ENCODE measurements around the gene FOXO4. TPM values are rescaled to one million over a fixed set of nuclear protein-coding genes. Genes with fewer than 3 reads are reported as not detected.

The FOXO4 gene
- total RNA-seq, 1 experiment from 2014 or later: 14.7 TPM

DNA sequence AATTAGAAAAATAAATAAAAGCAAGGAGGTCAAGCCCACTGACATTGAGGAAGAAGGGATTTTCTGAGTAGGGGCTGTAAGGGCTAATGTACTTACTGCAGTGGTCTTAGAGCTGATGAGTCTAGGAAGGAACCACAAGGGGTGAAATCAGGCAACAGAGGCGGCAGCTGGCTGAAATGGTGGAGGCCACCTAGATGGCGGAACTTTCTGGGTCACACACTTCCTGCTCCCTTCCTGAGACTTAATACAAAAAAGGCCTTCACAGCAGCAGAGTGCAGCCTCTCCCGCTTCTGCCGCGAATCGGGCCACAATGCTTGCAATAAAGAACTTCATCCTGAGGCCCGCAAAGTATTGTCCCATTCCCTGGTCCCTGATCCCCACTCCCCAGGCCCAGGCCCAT lies 42.9 kb upstream of the FOXO4 start:
- POLR2A ChIA-PET: no interaction called here
- no peak overlapping the region for H3K9ac ChIP-seq (ENCODE audit: low read length)
- H3K4me1 ChIP-seq (ENCODE audit: control insufficient read depth in 1 of 2, insufficient read depth in 2 of 2, low read length in 2 of 2): no peaks in the 10 kb centered on the region
- DNase-seq (ENCODE audit: low read depth, low spot score) (no peak), ATAC-seq (no peak)
- CTCF ChIA-PET: no interaction called here
- no peak for TF ChIP-seq ELF1 (IDR thresholded peaks at IDR 0.05; ENCODE audit: borderline replicate concordance, low read depth)
- TF ChIP-seq POLR2AphosphoS5 (IDR thresholded peaks at IDR 0.05; ENCODE audit: low read depth, low read length): no peak
- TF ChIP-seq EGR1 (IDR thresholded peaks at IDR 0.05; ENCODE audit: low read depth): no peak
- no peak for TF ChIP-seq JUND (IDR thresholded peaks at IDR 0.05)
- TF ChIP-seq CEBPB (IDR thresholded peaks at IDR 0.05; ENCODE audit: low read depth): no peak
- TF ChIP-seq FOSL1 (IDR thresholded peaks at IDR 0.05; ENCODE audit: low read depth): no peak
- TF ChIP-seq SP1 (IDR thresholded peaks at IDR 0.05; ENCODE audit: low read depth): no peak
- TF ChIP-seq, protein P1, sequence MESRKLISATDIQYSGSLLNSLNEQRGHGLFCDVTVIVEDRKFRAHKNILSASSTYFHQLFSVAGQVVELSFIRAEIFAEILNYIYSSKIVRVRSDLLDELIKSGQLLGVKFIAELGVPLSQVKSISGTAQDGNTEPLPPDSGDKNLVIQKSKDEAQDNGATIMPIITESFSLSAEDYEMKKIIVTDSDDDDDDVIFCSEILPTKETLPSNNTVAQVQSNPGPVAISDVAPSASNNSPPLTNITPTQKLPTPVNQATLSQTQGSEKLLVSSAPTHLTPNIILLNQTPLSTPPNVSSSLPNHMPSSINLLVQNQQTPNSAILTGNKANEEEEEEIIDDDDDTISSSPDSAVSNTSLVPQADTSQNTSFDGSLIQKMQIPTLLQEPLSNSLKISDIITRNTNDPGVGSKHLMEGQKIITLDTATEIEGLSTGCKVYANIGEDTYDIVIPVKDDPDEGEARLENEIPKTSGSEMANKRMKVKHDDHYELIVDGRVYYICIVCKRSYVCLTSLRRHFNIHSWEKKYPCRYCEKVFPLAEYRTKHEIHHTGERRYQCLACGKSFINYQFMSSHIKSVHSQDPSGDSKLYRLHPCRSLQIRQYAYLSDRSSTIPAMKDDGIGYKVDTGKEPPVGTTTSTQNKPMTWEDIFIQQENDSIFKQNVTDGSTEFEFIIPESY (IDR thresholded peaks at IDR 0.05; ENCODE audit: extremely low read depth, insufficient replicate concordance, low read length): no peak
- no peaks in the 10 kb centered on the region; the same call in 1 of the 2 replicates for H4K20me1 ChIP-seq (ENCODE audit: insufficient read depth)
- no TSS peak for BruUV-seq (replicated peaks)
- H3K4me3 ChIP-seq (replicated peaks in 1 of 2; ENCODE audit: low read depth in 1 of 2, low read length in 2 of 2): no peak overlapping the region
- H3K9me2 ChIP-seq (ENCODE audit: insufficient read depth): no peaks in the 10 kb centered on the region
- no peaks in the 10 kb centered on the region for H3K79me2 ChIP-seq (ENCODE audit: insufficient read depth, low read length)
- H3K27ac ChIP-seq (ENCODE audit: low read depth, low read length): no peak overlapping the region
- no peaks in the 10 kb centered on the region for H3K27me3 ChIP-seq (ENCODE audit: insufficient read depth, low read length)
- H2AFZ ChIP-seq (ENCODE audit: low read depth, low read length, poor library complexity, severe bottlenecking): no peak overlapping the region
- intact Hi-C loops (cut with micrococcal nuclease): no loop called here
- H3K36me3 ChIP-seq (ENCODE audit: control insufficient read depth in 1 of 2, insufficient read depth in 2 of 2, low read length in 2 of 2): no peaks in the 10 kb centered on the region; a peak in 1 of 4 replicates
- RAD21 ChIA-PET (ENCODE audit: low non-redundant PET in 1 of 2, low total read pairs in 2 of 2, uncharacterized antibody in 2 of 2, unreplicated experiment in 2 of 2): no interaction called here
- H3K9me3 ChIP-seq (ENCODE audit: control insufficient read depth in 1 of 2, insufficient read depth in 1 of 2, low read depth in 1 of 2, low read length in 2 of 2): no peaks in the 10 kb centered on the region
- no peak overlapping the region for H3K4me2 ChIP-seq (ENCODE audit: low read length)

DNA sequence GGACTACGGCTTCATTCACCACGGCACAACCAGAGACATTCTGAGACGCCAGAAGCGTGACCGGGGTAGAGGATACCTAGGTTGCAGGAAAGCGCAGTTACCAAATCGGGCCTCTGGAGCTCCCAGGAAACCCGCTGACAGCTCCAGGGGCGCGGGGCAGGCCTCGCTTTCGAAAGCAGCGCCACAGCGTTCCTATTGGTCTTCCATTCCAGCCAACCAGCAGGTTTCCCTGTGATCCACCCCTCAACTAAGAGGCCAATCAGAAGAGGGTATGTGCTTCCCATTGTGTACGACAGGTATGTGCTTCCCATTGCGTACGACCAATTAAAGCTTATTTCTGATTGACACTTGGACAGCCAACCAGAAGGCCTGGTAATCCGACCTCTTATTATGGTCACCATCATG lies 42.4 kb upstream of the FOXO4 start:
- RAD21 ChIA-PET (ENCODE audit: low non-redundant PET in 1 of 2, low total read pairs in 2 of 2, uncharacterized antibody in 2 of 2, unreplicated experiment in 2 of 2): no interaction called here
- BruUV-seq (replicated peaks): no TSS peak
- POLR2A ChIA-PET: no interaction called here
- ATAC-seq: no peak
- DNase-seq (ENCODE audit: low read depth, low spot score): no peak
- intact Hi-C loops (cut with micrococcal nuclease): no loop called here
- Histone ChIP-seq H3K9ac (ENCODE audit: low read length) (no peak overlapping the region), H3K9me2 (ENCODE audit: insufficient read depth) (no peaks in the 10 kb centered on the region), H3K36me3 (ENCODE audit: control insufficient read depth in 1 of 2, insufficient read depth in 2 of 2, low read length in 2 of 2) (no peaks in the 10 kb centered on the region; a peak in 1 of 4 replicates), H3K4me3 (replicated peaks in 1 of 2; ENCODE audit: low read depth in 1 of 2, low read length in 2 of 2) (no peak overlapping the region), H3K27ac (ENCODE audit: low read depth, low read length) (no peak overlapping the region), H3K4me1 (ENCODE audit: control insufficient read depth in 1 of 2, insufficient read depth in 2 of 2, low read length in 2 of 2) (no peaks in the 10 kb centered on the region), H3K4me2 (ENCODE audit: low read length) (no peak overlapping the region), H3K27me3 (ENCODE audit: insufficient read depth, low read length) (no peaks in the 10 kb centered on the region), H3K9me3 (ENCODE audit: control insufficient read depth in 1 of 2, insufficient read depth in 1 of 2, low read depth in 1 of 2, low read length in 2 of 2) (no peaks in the 10 kb centered on the region), H4K20me1 (ENCODE audit: insufficient read depth) (no peaks in the 10 kb centered on the region; the same call in 1 of the 2 replicates), H2AFZ (ENCODE audit: low read depth, low read length, poor library complexity, severe bottlenecking) (no peak overlapping the region), H3K79me2 (ENCODE audit: insufficient read depth, low read length) (no peaks in the 10 kb centered on the region)
- CTCF ChIA-PET: no interaction called here
- TF ChIP-seq EZH2phosphoT487 (IDR thresholded peaks at IDR 0.05; ENCODE audit: borderline replicate concordance) (no peak), POLR2AphosphoS5 (IDR thresholded peaks at IDR 0.05; ENCODE audit: low read depth, low read length) (no peak), JUND (IDR thresholded peaks at IDR 0.05) (no peak), SIN3A (IDR thresholded peaks at IDR 0.05; ENCODE audit: low read depth) (no peak), EGR1 (IDR thresholded peaks at IDR 0.05; ENCODE audit: low read depth) (no peak), ELF1 (IDR thresholded peaks at IDR 0.05; ENCODE audit: borderline replicate concordance, low read depth) (no peak), TCF7L2 (IDR thresholded peaks at IDR 0.05; ENCODE audit: borderline replicate concordance, extremely low read depth, insufficient read depth, insufficient read length) (no peak), EZH2 (IDR thresholded peaks at IDR 0.05) (no peak)
- TF ChIP-seq, protein P2, sequence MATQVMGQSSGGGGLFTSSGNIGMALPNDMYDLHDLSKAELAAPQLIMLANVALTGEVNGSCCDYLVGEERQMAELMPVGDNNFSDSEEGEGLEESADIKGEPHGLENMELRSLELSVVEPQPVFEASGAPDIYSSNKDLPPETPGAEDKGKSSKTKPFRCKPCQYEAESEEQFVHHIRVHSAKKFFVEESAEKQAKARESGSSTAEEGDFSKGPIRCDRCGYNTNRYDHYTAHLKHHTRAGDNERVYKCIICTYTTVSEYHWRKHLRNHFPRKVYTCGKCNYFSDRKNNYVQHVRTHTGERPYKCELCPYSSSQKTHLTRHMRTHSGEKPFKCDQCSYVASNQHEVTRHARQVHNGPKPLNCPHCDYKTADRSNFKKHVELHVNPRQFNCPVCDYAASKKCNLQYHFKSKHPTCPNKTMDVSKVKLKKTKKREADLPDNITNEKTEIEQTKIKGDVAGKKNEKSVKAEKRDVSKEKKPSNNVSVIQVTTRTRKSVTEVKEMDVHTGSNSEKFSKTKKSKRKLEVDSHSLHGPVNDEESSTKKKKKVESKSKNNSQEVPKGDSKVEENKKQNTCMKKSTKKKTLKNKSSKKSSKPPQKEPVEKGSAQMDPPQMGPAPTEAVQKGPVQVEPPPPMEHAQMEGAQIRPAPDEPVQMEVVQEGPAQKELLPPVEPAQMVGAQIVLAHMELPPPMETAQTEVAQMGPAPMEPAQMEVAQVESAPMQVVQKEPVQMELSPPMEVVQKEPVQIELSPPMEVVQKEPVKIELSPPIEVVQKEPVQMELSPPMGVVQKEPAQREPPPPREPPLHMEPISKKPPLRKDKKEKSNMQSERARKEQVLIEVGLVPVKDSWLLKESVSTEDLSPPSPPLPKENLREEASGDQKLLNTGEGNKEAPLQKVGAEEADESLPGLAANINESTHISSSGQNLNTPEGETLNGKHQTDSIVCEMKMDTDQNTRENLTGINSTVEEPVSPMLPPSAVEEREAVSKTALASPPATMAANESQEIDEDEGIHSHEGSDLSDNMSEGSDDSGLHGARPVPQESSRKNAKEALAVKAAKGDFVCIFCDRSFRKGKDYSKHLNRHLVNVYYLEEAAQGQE (IDR thresholded peaks at IDR 0.05; ENCODE audit: low read depth): no peak
- TF ChIP-seq, protein P3, sequence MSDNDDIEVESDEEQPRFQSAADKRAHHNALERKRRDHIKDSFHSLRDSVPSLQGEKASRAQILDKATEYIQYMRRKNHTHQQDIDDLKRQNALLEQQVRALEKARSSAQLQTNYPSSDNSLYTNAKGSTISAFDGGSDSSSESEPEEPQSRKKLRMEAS (IDR thresholded peaks at IDR 0.05): no peak
